HG03378 (cell line): ENCODE results near the gene ZNF768.
"Not testable (repeated sequence)": the region's sequence is repeated elsewhere in the genome, so short reads cannot be mapped to it uniquely, and the experiment has no call there.

Experiments
- ATAC-seq: cut with Tn5 transposase; IDR thresholded peaks from one replicate; pipeline ENCODE4 v1.9.1; 2021; ENCODE audit warnings: mild to moderate bottlenecking, moderate library complexity; ENCODE audit not compliant: unreplicated experiment

Gene ZNF768

DNA sequence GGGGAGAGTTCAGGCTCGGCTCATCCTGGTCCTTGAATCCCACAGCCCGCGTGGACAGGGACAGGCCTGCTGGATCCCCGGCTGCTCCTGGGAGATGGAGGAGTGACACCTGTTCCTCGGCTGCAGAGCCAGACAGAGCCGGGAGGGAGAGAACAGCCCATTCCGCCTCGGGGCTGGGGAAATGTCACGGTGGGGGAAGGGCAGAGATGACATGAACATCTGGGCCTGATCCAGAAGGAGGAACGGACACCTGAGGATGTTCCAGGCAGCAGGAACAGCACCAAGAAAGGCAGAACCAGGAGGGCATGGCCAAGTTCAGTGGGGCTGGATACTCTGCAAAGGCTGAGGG lies 29.7 kb upstream of the ZNF768 start:
- no peak for ATAC-seq

DNA sequence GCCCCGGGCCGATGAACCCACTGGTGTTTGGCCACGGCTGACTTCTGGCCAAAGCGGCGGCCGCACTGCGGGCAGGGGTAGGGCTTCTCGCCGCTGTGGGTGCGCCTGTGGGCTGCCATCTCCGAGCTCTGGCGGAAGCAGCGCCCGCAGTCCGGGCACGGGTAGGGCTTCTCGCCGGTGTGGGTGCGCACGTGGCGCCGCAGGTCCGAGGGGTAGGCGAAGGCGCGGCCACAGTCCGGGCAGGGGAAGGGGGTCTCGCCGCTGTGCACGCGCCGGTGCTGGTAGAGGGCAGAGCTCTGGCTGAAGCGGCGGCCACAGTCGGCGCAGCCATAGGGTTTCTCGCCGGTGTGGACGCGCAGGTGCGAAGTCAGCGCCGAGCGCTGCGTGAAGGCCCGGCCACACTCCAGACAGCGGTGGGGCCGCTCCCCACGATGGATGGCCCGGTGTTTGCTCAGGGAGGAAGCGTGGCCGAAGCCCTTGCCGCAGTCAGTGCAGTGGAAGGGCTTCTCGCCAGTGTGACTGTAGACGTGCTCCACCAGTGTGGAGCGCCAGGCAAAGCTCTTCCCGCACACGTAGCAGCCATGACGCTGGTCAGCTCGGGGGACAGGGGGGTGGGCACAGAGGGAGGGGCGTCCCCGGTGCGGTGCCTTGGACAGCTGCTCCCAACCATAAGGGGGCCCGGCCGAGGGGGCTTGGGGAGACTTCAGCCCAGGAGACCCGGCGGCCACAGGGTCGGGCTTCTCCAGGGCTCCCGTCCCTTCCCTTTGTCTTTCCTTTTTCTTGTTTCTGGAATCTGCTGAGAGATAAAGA lies 29.2 kb upstream of the ZNF768 start:
- ATAC-seq: no peak

DNA sequence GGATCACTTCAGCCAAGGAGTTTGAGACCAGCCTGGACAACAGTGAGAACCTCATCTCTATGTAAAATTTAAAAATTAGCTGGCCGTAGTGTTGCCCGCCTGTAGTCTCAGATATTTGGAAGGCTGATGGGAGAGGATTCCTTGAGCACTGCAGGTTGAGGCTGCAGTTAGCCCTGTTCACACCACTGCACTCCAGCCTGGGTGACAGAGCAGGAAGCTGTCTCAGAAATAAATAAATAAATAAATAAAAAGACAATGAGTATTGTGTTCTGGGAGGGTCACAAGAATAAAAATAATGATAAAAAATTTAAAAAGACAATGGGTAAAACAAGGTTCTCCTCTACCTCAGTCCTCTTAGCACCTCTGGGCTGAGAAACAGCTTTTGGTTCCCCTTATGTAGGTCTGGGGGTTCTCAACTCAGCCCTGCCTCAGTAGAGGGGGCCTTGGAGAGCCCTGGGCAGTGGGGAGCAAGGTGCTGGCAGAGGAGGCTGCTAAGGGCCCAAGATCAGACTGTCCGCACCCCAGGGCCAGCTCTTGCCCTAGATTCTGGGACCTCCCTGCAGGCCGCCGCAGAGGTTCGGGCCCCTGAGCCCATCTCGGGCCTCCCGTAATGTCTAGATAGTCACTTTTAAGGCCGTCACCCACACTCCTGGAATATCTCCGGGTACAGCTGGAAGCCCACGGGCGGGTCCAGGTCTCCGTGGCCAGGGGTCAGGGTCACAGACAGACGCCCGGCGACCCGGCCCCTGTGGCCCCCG lies 28.4 kb upstream of the ZNF768 start:
- no peak for ATAC-seq

DNA sequence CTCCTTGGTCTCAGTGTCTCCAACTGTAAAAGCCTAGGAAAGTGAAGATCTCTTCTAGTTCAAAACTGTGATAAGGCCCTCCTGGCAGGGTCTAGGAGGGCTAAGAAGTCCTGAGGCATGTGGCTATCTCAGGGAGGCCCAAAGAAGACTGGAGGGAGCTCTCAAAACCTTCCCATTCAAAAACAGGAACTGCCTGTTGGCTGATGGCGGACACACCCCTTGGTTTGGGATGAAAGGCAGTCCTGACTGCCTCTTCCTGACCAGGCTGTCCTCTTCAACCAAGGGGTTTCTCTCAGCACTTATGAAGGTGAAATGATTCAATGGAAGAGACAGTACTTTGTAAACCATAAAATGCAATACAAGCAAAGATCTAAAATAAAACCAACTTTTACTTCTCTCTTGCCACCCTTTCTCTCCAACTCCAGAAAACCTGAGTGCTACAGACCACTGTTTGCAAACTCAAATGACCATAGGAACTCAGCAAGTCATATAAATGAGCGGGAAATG lies 27.1 kb upstream of the ZNF768 start:
- ATAC-seq: no peak

DNA sequence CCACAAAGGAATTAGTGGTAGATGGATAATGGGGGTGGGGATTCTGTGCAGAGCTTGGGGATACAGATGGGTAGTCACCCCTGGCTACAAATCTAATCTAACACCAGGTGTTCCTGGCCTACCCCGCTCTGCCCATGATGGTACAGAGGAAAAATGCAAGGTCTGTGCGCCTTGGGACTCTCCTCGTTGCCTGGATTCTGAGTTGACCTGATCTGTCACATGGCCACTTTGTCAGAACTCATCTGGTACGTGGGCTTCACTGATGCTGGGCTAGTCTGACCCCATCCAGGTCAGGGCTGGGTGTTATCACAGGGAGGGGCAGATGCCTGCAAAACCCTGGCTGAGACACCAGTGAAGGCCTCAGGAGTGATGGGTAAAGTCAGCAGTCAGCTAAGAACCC lies 26.6 kb upstream of the ZNF768 start:
- no peak for ATAC-seq

DNA sequence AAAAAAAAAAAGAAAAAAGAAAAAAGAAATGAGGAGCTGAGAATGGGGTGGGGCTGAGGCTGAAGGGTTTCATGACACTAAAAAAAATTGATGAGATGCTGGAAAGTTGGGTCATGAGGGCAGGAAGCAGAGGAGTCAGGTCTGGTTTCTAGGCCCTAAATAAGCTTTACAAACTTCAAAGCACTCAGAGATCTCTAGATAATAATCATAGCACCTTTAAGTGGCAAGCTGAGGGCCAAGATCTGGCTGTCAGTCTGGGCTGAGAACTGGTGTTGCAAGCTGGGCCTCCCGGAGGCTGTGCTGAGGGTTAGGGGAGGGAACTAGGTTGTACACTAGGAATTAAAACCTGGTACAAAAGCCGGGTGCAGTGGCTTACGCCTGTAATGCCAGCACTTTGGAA lies 25.4 kb upstream of the ZNF768 start:
- no peak for ATAC-seq

DNA sequence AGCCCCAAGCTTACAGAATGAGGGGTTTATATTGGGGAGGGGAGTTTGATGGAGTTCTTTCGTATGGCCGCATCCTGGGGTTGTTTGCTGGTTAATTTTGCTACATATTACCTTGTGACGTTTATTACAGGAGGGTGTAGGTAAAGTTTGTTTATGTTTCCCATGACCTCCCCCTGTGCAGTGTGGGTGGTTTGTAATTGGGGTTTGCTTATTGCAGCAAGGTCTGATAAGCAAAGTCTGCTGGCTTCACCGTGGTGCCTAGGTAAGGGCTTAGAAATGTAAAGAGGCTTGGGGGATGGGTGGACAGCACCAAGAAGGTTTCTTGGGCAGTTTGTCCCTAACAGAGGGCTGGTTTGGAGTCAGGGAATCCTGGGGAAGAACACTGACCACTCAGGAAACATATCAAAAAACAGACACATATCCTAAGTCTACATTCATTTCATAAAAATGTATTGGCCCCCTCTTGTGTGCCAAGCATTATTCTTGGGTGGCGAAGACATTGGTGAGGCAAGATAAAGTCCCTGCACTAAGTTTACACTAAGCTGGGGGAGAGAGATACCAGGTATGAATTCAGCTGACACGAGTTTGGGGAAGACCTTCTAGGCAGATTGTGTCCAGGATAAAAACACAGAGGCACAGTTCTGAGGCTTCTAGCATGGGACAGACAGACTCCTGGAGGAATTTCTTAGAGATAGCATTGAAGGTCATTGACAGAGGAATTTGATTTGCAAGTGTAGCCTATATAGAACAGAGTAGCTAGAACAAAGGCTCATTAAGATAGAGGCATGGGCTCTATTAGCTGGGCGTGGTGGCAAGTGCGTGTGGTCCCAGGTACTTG lies 22.3 kb upstream of the ZNF768 start:
- ATAC-seq: no peak

DNA sequence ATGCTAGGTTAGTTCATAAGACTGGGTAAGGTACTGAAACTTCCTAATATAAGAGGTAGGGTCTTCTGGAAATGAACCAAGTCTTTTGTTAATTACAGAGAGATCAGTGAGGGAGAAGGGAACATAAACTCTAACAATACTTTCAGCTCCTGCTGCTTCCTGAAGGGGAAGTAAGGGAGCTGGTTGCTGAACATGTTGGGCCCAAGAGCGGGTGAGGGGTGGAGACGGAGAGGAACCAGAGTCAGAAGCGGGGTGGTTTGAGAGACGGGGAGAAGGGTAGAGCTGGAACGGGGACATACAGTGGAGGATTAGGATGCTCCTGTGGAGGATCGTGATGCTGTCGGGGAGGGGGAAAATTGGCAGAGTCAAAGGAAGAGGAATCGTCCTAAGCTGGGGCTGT lies 19.7 kb upstream of the ZNF768 start:
- no peak for ATAC-seq

DNA sequence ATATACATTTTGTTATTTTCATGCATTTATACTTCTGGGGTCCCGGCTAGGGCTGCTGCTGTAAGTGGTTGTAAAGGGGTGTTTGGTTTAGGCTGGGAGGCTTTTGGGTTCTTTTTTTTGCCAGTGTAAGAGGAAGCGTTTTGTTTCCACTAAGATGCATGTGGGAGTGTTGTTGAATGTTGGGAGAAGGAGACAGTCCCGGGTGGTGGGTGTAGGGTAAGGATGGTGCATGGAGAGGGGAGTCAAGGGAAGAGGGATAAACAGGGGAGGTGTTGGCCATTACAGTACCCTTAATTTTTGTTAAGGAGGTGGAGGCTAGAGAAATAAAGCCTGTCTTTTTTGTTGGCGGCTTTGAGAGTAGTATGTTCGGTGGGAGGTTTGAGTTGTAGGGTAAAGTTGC lies 16.7 kb upstream of the ZNF768 start:
- ATAC-seq: no peak

DNA sequence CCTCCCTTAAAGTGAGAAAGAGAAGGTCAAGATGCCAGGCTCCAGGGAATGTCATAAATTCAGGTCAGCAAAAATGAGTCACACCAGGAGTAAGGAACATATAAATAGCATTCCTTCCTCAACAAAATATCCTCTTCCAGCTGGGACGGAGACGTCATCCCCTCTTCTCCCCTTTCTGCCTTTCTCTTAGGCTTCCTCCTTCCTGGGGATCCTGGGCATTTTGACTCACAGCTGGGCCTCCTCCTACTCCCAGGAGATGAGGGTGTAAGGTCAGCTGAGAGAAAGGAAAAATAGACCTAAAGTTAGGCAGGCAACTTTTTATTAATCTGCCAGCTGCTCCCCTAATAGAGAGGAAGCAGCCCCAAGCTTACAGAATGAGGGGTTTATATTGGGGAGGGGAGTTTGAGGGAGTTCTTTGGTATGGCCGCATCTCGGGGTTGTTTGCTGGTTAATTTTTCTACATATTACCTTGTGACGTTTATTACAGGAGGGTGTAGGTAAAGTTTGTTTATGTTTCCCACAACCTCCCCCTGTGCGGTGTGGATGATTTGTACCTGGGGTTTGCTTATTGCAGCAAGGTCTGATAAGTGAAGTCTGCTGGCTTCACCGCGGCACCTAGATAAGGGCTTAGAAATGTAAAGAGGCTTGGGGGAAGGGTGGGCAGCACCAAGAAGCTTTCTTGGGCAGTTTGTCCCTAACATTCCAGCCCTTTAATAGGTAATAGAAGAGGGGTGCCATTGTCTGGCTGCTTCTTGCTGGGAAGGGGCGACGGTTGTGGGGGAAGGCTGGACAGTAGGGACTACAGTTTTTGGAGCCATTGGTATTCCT lies 15.3 kb upstream of the ZNF768 start:
- no peak for ATAC-seq

DNA sequence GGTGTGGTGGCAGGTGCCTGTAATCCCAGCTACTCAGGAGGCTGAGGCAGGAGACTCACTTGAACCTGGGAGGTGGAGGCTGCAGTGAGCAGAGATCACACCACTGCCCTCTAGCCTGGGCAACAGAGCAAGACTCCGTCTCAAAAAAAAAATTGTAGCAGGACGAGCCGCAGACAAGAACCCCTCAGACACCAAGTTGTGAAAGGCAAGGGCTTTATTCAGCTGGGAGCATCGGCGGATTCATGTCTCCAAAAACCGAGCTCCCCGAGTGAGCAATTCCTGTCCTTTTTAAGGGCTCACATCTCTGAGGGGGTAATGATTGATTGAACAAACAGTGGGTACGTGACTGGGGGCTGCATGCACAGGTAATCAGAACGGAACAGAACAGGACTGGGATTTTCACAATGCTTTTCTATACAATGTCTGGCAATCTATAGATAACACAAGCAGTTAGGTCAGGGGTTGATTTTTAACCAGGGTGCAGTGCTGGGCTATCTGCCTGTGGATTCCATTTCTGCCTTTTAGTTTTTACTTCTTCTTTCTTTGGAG lies 14.6 kb upstream of the ZNF768 start:
- not testable (repeated sequence) for ATAC-seq

GRCh38 chr16:30539986-30540526 lies 13.7 kb upstream of the ZNF768 start:
- ATAC-seq: not testable (repeated sequence)

DNA sequence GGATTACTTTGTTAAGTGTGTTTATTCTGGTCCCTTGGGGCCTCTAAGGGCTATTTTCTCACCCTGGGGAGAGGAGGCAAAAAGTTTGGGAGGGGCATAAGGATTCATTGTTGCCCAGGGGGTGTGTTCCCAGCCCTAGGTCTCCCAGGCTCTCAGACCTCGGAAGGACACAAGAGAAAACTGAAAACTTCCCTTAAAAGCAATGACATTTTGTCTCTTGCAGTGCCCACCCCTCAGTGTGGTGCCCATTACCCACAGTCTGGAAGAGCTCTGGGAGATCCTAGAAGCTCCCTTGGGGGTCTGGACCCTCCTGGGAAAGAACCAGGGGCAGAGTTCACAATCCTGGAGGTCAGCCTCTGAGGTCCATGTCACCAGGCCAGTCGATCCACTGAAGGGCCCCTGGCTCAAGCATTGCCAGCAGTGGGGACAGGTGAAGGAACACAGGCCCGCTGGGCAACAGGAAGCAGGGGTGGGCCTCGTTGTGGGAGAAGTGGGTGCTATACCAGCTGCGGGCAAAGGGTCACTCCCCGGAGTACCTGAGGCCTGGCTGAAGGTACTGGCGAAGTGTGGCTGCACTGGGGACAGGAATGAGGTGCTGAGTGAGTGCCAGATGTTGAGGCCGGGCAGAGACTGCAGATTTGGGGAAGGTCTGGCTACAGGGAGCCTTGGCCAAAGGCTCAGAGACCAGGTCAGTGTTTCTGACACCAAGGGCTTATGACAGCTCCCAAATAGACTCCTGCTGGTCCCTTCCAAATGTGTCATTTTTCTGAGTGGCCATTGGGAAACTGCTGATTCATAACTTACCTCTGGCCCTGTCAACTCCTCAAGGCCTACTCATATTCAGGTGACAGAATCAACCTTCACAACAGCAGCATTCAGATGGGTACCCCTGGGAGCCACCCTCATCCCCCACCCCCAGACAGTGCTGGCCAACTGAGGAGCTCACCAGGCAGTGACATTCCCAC lies 12.9 kb upstream of the ZNF768 start:
- no peak for ATAC-seq

DNA sequence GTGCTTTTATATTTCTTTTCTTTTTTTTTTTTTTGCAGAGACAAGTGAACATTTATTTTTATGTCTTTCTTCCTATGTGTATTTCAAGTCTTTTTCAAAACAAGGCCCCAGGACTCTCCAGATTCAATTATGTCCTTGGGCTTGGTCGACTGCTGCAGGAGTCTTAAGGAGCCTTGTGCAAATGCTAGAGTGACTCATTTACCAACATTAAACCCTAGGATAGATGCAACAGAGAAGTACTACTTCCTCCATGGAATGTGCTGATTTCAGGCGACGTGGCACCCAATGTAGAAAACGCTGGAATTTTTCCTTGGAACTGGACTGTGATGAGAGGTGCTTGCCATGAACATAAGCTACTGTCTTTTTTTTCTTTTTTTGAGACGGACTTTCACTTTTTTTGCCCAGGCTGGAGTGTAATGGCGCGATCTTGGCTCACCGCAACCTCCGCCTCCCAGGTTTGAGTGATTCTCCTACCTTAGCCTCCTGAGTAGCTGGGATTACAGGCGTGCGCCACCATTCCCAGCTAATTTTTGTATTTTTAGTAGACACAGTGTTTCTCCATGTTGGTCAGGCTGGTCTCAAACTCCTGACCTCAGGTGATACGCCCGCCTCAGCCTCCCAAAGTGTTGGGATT lies 10.1 kb upstream of the ZNF768 start:
- not testable (repeated sequence) for ATAC-seq

DNA sequence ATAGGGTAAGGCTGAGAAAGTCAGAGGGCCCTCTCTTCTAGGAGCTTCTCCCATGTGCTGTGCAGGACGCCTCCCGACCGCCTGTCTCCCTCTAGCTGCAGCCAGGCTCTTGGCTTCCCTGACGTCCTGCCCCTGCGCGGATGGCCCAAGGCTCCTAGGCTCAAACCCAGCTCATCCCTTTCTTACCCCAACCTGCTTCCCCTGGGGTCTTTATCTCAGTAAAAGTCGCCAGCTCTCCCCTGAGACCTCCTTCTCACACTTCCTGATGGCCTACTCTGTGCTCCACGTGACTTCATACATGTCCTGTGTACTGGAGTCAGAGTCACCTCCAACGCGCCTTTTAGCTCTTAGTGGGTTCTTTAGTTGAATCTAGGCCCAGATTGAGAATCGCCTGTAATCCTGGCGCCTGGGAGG lies 9.4 kb upstream of the ZNF768 start:
- no peak for ATAC-seq

GRCh38 chr16:30535106-30535776 lies 8.9 kb upstream of the ZNF768 start:
- ATAC-seq: peak; percentile 8

GRCh38 chr16:30534368-30535105 lies 8.2 kb upstream of the ZNF768 start, which contains the start of gene ZNF747:
Gene ZNF747 (minus strand): TSS chr16:30534858. CDS start chr16:30534679, 179 bp downstream.
- ATAC-seq: peak; percentile 49
